GM21360 (cell line): Measurements from ENCODE around the gene SPECC1L.

Experiments used
- ATAC-seq: cut with Tn5 transposase; IDR thresholded peaks from one replicate; pipeline ENCODE4 v1.9.1; 2021; ENCODE audit warnings: mild to moderate bottlenecking, moderate library complexity; ENCODE audit not compliant: unreplicated experiment

The SPECC1L gene

GRCh38 chr22:24463071-24463760 is 192.6 kb downstream of the SPECC1L start:
- no peak for ATAC-seq

GRCh38 chr22:24465566-24465965 is 194.9 kb downstream of the SPECC1L start:
- no peak for ATAC-seq

DNA sequence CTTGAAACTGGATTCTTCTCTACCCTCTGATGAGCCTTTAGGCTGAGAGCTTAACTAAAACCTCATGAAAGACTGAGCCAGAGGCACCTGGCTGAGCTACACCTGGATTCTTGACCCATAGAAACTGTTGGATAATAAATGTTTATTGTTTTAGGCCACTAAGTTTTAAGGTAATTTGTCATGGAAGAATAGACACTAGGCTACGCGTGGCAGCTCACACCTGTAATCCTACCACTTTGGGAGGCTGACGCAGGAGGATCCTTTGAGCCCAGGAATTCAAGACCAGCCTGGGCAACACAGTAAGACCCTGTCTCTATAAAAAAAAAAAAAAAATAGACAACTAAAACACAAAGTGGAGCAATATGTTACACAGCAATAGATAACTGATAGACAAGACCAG is 195.3 kb downstream of the SPECC1L start:
- no peak for ATAC-seq

- no peak for ATAC-seq
Measured at GRCh38 chr22:24466716-24467328, 196.2 kb downstream of the SPECC1L start.

GRCh38 chr22:24467340-24467739 is 196.7 kb downstream of the SPECC1L start:
- ATAC-seq: no peak
